Activated CD8-positive, alpha-beta memory T cell treated with anti-CD3 and anti-CD28 coated beads, Interleukin-2, amount 10 ng/mL, durations not matched to agents 7 days and 5 days (primary cell): ENCODE data around the gene UBE4B. TPM values are rescaled to one million over a fixed set of nuclear protein-coding genes. Genes with fewer than 3 reads are reported as not detected.
A peak's percentile ranks its signal among the peaks of the same experiment; 100 is the strongest.

ENCODE experiments used
- ATAC-seq: fragments of 150-1000 bp; cut with Tn5 transposase; one replicate; pipeline ENCODE4 v1.10.0; 2021; ENCODE audit warnings: moderate library complexity
- CTCF ChIA-PET: fragments of 350-600 bp; sonication (Branson Sonifier 250); formaldehyde crosslinking; loops from one replicate; lab custom pipeline; 2021; ENCODE audit warnings: antibody characterized with exemption; lab: Charles Lee
- DNase-seq: peaks from one replicate; pipeline ENCODE4 v3.0.0-alpha.2; 2020
- H3K27ac Mint-ChIP-seq: one replicate; pipeline ENCODE4 v1.8.0; 2021; ENCODE audit warnings: mild to moderate bottlenecking, mixed read lengths
- H3K27me3 Mint-ChIP-seq: one replicate; pipeline ENCODE4 v1.8.0; 2021; ENCODE audit warnings: mixed read lengths
- H3K36me3 Mint-ChIP-seq: one replicate; pipeline ENCODE4 v1.8.0; 2021; ENCODE audit warnings: mild to moderate bottlenecking, mixed read lengths
- H3K4me1 Mint-ChIP-seq: one replicate; pipeline ENCODE4 v1.8.0; 2021; ENCODE audit warnings: mixed read lengths
- H3K4me3 Mint-ChIP-seq: one replicate; pipeline ENCODE4 v1.8.0; 2021; ENCODE audit warnings: mild to moderate bottlenecking, moderate library complexity, mixed read lengths
- H3K9me3 Mint-ChIP-seq: one replicate; pipeline ENCODE4 v1.8.0; 2022; ENCODE audit warnings: low read depth, mixed read lengths
- total RNA-seq, 2 experiments: library from RNA; stranded (reverse); gene quantifications; one replicate each; pipeline ENCODE4 v1.2.3, GENCODE V29; 2021

Gene UBE4B
- total RNA-seq, 2 experiments from 2014 or later: 28.7 to 30.4 TPM

DNA sequence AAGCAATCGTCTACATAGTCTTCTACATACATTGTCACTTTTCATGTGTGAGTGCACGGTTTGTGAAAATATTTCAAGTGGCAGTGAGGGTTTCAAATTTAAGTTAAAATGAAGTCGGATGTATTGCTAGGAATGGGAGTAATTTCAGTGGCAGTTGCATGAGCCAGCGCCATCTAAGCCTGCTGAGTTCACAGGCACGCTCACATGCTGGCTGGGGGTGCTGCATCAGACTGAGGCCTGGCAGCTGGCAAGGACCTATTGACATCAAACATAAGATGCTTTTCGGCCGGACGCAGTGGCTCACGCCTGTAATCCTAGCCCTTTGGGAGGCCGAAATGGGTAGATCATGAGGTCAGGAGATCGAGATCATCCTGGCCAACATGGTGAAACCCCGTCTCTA, 80.7 kb downstream of the UBE4B start:
- no peaks in the 10 kb centered on the region for H3K9me3 Mint-ChIP-seq
- peaks cover 9% of the 10 kb centered on the region for H3K4me1 Mint-ChIP-seq
- no peaks in the 10 kb centered on the region for H3K27me3 Mint-ChIP-seq

DNA sequence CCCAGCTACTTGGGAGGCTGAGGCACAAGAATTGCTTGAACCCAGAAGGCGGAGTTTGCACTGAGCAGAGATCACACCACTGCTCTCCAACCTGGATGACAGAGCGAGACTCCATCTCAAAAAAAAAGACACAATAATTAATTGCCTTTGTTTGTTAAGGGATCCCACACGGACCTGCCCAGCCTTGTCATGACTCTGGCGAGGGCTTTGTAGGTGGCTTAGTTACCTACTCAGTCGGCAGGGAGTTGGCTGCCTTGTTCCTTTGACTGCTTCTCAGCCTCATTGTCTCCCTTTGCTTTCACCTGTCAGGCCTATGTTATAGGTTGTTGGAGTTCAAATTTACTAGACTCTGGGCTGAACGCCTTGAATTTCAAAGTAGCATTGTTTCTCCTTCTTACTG, 82.0 kb downstream of the UBE4B start:
- H3K27ac Mint-ChIP-seq: no peak overlapping the region
- H3K36me3 Mint-ChIP-seq: peaks cover 10% of the 10 kb centered on the region
- ATAC-seq (no peak), DNase-seq (no peak)
- H3K9me3 Mint-ChIP-seq: no peaks in the 10 kb centered on the region
- CTCF ChIA-PET: no interaction called here
- H3K27me3 Mint-ChIP-seq: no peaks in the 10 kb centered on the region
- H3K4me3 Mint-ChIP-seq: no peak overlapping the region
- H3K4me1 Mint-ChIP-seq: peaks cover 9% of the 10 kb centered on the region

More for the DNA sequence above, 80.7 kb downstream of the UBE4B start:
- ATAC-seq (no peak), DNase-seq (no peak)
- H3K4me3 Mint-ChIP-seq: no peak overlapping the region
- CTCF ChIA-PET: no interaction called here
- H3K36me3 Mint-ChIP-seq: peaks cover 6% of the 10 kb centered on the region
- no peak overlapping the region for H3K27ac Mint-ChIP-seq

DNA sequence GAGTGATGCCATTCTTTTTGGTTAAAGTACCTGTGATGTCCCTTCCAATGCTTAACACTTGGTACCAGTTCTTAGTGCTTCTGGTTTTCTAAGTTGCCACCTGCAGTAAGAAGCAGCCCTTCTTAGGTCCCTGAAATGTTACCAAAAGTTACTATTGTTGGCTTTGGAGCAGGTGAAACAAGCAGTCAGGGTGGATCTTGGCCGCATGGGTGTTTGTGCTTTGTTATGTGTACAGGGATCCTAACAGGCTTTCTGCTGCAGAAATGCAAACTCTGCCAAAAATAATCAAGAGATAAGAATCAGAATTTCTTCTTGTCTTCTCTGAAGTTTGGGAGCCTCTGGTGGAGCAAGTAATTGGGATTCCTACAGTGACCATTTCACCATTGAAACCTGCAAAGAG, 84.4 kb downstream of the UBE4B start:
- H3K9me3 Mint-ChIP-seq: no peaks in the 10 kb centered on the region
- H3K27me3 Mint-ChIP-seq: no peaks in the 10 kb centered on the region
- DNase-seq (no peak), ATAC-seq (no peak)
- H3K4me1 Mint-ChIP-seq: peaks cover 9% of the 10 kb centered on the region
- H3K27ac Mint-ChIP-seq: no peak overlapping the region
- H3K36me3 Mint-ChIP-seq: peaks cover 16% of the 10 kb centered on the region
- no peak overlapping the region for H3K4me3 Mint-ChIP-seq
- CTCF ChIA-PET: interaction anchor here (1.4 kb wide), 1 partner anchor 11 kb away, joined by 4 read pairs; no protein-coding TSS in a partner anchor

DNA sequence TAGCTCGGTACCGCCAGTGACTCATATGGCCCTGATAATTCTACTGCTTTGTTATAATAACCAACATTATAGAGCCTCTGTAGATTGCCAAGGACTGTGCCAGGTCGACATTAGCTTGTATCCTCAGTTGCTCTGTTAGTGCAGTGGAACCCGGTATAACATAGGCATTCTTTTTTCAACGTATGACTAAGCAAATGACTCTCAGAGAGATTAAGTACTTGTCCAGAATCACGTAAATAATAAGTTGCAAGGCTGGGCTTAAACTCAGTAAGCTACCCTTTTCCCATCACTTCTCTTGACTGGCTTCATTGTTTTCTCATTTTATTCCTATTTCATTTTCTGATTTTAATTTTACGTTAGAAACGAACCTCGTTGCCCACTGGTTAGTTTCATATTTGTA, 85.1 kb downstream of the UBE4B start:
- DNase-seq (no peak), ATAC-seq (no peak)
- Mint-ChIP-seq H3K27me3 (no peaks in the 10 kb centered on the region), H3K4me3 (no peak overlapping the region), H3K9me3 (no peaks in the 10 kb centered on the region), H3K36me3 (peaks cover 17% of the 10 kb centered on the region), H3K27ac (no peak overlapping the region), H3K4me1 (peaks cover 4% of the 10 kb centered on the region)
- CTCF ChIA-PET: interaction anchor here (1.4 to 1.5 kb wide), 2 partner anchors 10 to 312 kb away, joined by 3 to 4 read pairs; partner anchors contain the start of gene CENPS

DNA sequence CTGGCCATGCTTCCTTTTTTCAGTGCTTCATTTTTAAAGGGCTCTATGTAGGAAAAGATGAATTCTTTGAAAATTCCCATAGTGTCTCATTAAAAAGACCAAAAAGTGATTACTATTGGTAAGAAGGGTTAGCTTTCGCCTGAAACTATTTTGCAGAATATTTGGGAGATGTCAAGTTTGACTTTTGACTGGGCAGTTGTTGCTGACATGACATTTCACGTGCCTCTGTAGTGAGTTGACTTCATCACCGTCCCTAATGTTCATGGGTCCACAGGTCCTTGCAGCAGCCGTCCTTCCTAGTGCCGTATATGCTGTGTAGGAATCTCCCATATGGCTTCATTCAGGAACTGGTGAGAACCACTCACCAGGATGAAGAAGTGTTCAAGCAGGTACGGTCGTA, 88.9 kb downstream of the UBE4B start:
- no peak overlapping the region for H3K27ac Mint-ChIP-seq
- H3K4me3 Mint-ChIP-seq: no peak overlapping the region
- ATAC-seq (no peak), DNase-seq (no peak)
- CTCF ChIA-PET: no interaction called here
- H3K9me3 Mint-ChIP-seq: no peaks in the 10 kb centered on the region
- no peaks in the 10 kb centered on the region for H3K4me1 Mint-ChIP-seq
- no peaks in the 10 kb centered on the region for H3K27me3 Mint-ChIP-seq
- H3K36me3 Mint-ChIP-seq: peaks cover 18% of the 10 kb centered on the region

DNA sequence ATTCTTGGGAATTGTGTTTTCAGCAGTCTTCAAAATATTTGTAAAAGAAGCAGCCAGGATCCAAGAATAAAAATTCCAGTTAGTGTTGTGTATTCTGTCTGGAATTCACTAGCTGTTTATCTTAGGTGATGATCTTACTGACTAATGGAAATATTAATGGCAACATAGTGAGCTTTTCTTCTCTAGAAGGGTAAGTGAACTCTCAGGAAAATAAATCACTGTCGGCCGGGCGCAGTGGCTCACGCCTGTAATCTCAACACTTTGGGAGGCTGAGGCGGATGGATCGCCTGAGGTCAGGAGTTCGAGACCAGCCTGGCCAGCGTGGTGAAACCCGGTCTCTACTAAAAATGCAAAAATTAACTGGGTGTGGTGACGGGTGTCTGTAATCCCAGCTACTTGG, 90.2 kb downstream of the UBE4B start:
- ATAC-seq (no peak), DNase-seq (no peak)
- CTCF ChIA-PET: no interaction called here
- Mint-ChIP-seq H3K36me3 (peaks cover 22% of the 10 kb centered on the region), H3K4me1 (no peaks in the 10 kb centered on the region), H3K9me3 (no peaks in the 10 kb centered on the region), H3K27me3 (no peaks in the 10 kb centered on the region), H3K27ac (no peak overlapping the region), H3K4me3 (no peak overlapping the region)

DNA sequence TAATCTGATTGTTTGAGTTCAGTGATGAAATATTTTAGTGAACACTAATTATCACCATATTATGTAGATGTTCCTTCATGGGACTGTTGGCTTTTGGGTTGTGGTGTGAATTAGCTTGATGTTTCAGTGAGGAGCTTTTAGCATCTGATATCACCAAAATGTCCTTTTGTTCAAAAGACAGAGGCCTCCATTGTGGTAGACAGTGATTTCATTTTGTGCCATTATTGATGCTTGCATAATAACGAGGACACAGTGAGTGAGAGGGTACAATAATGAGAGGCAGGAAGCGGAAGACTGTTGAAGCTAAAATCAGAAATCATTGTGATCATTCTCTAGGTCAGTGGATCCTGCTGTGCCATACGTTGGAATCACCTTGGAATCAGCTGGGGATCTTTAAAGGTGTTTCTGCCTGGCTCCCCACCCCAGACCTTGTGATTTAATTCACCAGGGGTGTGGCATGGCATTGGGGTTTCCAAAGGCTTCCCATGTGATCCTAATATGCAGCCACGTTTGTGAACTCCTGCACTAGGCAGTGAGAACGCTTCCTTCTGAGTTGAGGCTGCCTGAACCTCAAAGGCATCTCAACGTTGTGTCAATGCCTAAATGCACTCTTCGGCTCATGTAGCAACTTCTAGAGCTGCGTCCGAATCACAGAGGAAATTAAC, 95.5 kb downstream of the UBE4B start:
- DNase-seq: no peak
- H3K27me3 Mint-ChIP-seq: no peaks in the 10 kb centered on the region
- no peak for ATAC-seq
- CTCF ChIA-PET: interaction anchor here (1.2 to 1.8 kb wide), 3 partner anchors 10 to 82 kb away, joined by 3 to 5 read pairs (median 4); partner anchors contain the start of gene KIF1B
- H3K9me3 Mint-ChIP-seq: no peaks in the 10 kb centered on the region
- peaks cover 10% of the 10 kb centered on the region for H3K36me3 Mint-ChIP-seq
- H3K4me1 Mint-ChIP-seq: no peaks in the 10 kb centered on the region
- no peak overlapping the region for H3K27ac Mint-ChIP-seq
- H3K4me3 Mint-ChIP-seq: no peak overlapping the region

DNA sequence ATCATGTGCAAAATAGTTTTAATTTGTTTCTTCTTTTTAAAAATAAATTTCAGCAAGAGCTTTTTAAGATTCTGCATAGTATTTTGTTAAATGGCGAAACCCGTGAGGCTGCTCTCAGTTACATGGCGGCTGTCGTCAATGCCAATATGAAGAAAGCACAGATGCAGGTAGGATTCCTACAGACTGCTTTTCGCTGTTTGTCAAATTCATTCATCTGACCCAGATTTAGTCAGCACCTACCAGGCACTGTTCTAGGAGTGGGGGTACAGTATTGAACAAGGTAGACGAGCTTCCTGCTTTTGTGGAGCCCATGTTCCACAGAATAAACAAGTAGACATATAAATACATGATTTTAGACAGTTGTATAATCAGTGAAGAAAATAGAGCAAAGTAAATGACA, 99.6 kb downstream of the UBE4B start:
- Mint-ChIP-seq H3K4me1 (no peaks in the 10 kb centered on the region), H3K4me3 (no peak overlapping the region), H3K9me3 (no peaks in the 10 kb centered on the region), H3K36me3 (peaks cover 13% of the 10 kb centered on the region), H3K27ac (no peak overlapping the region), H3K27me3 (no peaks in the 10 kb centered on the region)
- CTCF ChIA-PET: interaction anchor here (0.6 kb wide), 1 partner anchor 506 kb away, joined by 3 read pairs; no protein-coding TSS in a partner anchor
- DNase-seq (no peak), ATAC-seq (no peak)

DNA sequence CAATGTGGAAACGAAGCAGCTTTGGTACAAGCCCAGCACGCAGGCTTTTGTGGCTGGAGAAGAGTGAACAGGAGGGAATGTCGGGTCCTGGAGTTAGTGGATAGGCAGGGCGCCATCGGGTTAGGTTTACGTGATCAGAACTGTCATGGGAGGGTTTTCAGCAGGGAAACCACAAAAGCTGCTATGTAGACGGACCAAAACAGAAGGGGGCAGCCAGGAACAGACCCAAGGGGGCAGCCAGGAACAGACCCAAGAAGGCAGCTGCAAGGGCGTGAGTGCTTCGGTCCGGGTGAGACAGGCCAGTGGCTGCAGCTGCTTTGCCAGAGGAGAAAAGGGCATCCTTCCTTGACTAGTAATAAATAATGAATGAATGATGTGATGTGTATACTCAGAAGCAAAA, 100.1 kb downstream of the UBE4B start:
- no peaks in the 10 kb centered on the region for H3K9me3 Mint-ChIP-seq
- H3K4me3 Mint-ChIP-seq: no peak overlapping the region
- no peak for DNase-seq
- peaks cover 13% of the 10 kb centered on the region for H3K36me3 Mint-ChIP-seq
- H3K27ac Mint-ChIP-seq: no peak overlapping the region
- no peak for ATAC-seq
- no peaks in the 10 kb centered on the region for H3K27me3 Mint-ChIP-seq
- CTCF ChIA-PET: no interaction called here
- no peaks in the 10 kb centered on the region for H3K4me1 Mint-ChIP-seq

DNA sequence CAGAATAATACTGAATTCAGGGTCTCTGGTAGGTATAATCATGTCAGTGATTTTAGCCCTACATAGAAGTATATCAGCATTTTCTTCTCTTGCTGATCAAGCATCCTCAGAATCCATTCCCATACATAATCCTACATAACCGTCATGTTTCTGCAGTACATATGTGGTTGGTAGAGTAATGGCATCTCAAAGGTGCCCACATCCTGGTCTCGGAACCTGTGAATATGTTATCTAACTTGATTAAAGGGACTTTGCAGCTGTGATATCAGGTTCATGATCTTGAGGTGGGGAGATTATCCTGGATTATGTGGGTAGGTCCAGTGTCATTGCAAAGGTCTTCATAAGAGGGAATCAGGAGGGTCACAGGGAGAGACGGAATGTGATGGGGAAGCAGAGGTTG, 108.2 kb downstream of the UBE4B start:
- CTCF ChIA-PET: interaction anchor here (0.8 kb wide), 1 partner anchor 11 kb away, joined by 3 read pairs; no protein-coding TSS in a partner anchor
- H3K4me1 Mint-ChIP-seq: no peaks in the 10 kb centered on the region
- H3K4me3 Mint-ChIP-seq: no peak overlapping the region
- H3K9me3 Mint-ChIP-seq: no peaks in the 10 kb centered on the region
- H3K27me3 Mint-ChIP-seq: no peaks in the 10 kb centered on the region
- ATAC-seq (no peak), DNase-seq (no peak)
- H3K27ac Mint-ChIP-seq: no peak overlapping the region
- peaks cover 12% of the 10 kb centered on the region for H3K36me3 Mint-ChIP-seq

DNA sequence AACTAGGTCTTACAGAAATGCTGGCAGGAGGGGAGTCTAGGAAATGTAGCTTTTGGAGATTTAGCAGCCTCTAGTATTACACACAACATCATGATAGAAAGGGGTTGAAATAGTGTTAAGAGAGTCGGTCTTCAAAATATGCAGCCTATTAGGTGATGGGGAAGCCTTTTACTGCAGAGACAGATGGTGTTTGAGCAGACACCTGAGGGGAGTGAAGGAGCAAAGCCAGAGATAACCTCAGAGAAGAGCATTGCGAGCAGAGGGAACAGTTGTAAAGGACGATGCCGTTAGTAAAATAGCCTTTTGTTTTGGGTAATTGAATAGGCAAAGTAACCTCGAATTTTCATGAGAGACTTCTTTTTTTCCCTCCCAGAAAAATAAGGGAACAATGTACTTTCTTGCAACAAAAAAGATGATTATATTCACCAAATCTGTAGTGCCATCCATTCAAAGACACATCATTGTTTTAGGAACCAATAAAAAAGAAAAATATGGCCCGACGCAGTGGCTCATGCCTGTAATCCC, 111.3 kb downstream of the UBE4B start:
- H3K27ac Mint-ChIP-seq: no peak overlapping the region
- H3K36me3 Mint-ChIP-seq: peaks cover 6% of the 10 kb centered on the region
- DNase-seq: no peak
- no peaks in the 10 kb centered on the region for H3K27me3 Mint-ChIP-seq
- H3K4me3 Mint-ChIP-seq: no peak overlapping the region
- no peaks in the 10 kb centered on the region for H3K9me3 Mint-ChIP-seq
- no peaks in the 10 kb centered on the region for H3K4me1 Mint-ChIP-seq
- CTCF ChIA-PET: interaction anchor here (1.8 kb wide), 1 partner anchor 9 kb away, joined by 3 read pairs; no protein-coding TSS in a partner anchor
- ATAC-seq: no peak

DNA sequence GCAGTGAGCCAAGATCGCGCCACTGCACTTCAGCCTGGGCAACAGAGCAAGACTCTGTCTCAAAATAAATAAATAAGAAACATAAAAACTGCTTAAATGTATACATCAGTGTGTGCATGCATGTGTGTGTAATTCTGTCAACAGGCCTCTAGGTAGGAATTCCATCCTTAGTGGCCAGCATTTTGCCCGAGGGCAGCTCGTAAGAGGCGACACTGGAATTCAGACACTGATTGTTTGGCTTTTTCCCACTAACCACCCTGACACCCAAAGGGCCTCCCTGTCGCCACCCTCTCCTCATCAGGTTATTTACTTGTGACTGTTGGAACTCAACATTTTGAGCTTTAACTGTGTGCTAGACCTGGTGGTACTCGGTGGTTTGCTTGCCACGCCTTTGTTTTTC, 113.6 kb downstream of the UBE4B start:
- H3K27me3 Mint-ChIP-seq: no peaks in the 10 kb centered on the region
- no peak overlapping the region for H3K4me3 Mint-ChIP-seq
- no peaks in the 10 kb centered on the region for H3K9me3 Mint-ChIP-seq
- CTCF ChIA-PET: interaction anchor here (1.1 kb wide), 1 partner anchor 10 kb away, joined by 3 read pairs; no protein-coding TSS in a partner anchor
- no peak for ATAC-seq
- H3K27ac Mint-ChIP-seq: no peak overlapping the region
- H3K4me1 Mint-ChIP-seq: no peaks in the 10 kb centered on the region
- H3K36me3 Mint-ChIP-seq: peaks cover 5% of the 10 kb centered on the region
- DNase-seq: no peak

DNA sequence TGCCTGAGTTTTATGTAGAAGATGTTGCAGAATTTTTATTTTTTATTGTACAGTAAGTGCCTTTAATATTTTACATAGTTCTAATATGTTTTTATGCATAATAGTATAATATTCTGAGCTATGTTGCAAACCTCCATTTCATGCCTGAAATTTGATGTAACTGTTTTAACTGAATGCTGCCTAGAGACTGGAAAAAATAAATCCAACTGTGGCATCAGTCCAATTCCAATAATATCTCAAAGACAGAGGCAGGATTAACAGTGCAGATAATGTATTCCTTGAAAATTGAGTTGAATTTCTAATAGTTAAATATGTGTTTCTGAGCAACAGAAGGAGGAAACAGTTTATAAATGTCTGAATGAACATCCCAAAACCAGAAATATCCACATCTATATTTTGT, 116.5 kb downstream of the UBE4B start:
- H3K4me3 Mint-ChIP-seq: no peak overlapping the region
- no peaks in the 10 kb centered on the region for H3K27me3 Mint-ChIP-seq
- H3K4me1 Mint-ChIP-seq: no peaks in the 10 kb centered on the region
- no peak for DNase-seq
- ATAC-seq: no peak
- H3K9me3 Mint-ChIP-seq: no peaks in the 10 kb centered on the region
- peaks cover 3% of the 10 kb centered on the region for H3K36me3 Mint-ChIP-seq
- H3K27ac Mint-ChIP-seq: no peak overlapping the region
- CTCF ChIA-PET: no interaction called here

DNA sequence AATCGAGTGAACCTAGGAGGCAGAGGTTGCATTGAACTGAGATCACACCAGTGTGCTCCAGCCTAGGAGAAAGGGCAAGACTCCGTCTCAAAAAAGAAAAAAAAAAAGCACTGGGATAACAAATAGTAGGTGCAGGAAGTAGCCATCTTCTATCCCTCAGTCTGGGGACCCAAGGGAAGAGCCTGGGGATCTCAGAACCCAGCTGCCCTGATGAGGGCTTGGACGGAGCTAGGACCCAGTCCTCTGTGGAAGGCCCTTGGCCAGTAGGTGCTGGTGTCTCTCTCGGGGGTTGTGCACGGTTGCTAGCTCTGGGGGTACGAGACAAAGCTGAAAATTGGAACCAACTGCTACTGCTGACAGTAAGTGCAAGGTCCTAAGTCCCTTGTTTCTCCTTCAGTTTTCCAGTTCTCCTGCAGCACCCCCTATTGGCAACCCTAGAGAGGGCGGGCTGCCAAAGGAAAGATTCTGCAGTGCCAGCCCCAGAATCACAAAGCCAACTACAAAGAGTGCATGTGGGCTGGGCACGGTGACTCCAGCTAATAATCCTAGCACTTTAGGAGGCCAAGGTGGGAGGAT, 120.0 kb downstream of the UBE4B start:
- no peaks in the 10 kb centered on the region for H3K27me3 Mint-ChIP-seq
- H3K4me1 Mint-ChIP-seq: no peaks in the 10 kb centered on the region
- ATAC-seq (peak; percentile 39), DNase-seq (peak; percentile 70)
- no peaks in the 10 kb centered on the region for H3K9me3 Mint-ChIP-seq
- no peak overlapping the region for H3K4me3 Mint-ChIP-seq
- CTCF ChIA-PET: interaction anchor here (0.6 to 3.3 kb wide), 17 partner anchors 9 to 368 kb away, joined by 3 to 19 read pairs (median 3); partner anchors contain the start of genes CENPS, LZIC and NMNAT1
- peaks cover 1% of the 10 kb centered on the region for H3K36me3 Mint-ChIP-seq
- no peak overlapping the region for H3K27ac Mint-ChIP-seq
